Stimulated activated CD4-positive, alpha-beta T cell treated with anti-CD3 and anti-CD28 coated beads, Interleukin-1b, Interleukin-23, amount 100 ng/mL, for 48 hours (primary cell): Measurements from ENCODE around the gene NAV2.
"Not testable (repeated sequence)": the region's sequence is repeated elsewhere in the genome, so short reads cannot be mapped to it uniquely, and the experiment has no call there.

Experiments
- DNase-seq: peaks from one replicate; pipeline ENCODE4 v3.0.0-alpha.2; 2020

NAV2 gene

DNA sequence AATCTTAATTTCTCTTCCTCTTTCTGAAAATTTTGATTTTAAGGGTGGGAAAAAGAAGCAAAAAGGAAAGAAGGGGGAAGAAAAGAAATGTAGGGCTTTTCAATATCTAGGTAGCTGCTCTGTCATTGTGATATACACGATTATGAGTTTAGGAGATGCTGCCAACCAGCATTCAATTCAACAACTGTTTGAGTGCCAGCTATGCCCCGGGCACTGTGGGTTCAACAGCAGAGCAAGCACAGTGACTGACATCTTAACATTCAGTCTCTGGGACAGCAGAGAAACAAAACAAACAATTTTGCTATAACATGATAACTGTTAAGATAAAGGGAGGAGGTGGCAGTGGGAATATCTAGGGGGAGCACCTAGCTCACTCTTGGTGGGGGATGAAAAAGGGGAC, 356.1 kb downstream of the NAV2 start:
- no peak for DNase-seq

DNA sequence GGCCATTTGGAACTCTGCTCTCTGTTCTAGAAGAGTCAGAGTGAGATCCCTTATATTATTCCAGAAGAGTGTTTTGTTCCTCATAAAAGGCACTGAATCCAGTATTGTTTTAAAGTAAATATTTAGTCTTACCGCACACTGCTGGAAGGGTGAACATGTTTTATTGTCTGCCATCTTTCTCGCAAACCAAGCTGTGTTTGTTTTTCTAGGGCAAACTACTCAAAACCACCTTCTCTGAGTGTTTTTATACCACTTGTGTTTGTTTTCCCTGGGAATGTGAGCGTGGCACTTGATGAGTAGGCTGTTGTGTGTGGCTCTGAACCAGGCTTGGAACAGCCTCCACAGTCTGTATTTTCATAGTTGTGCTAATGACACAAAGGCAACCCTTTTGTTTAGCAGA, 357.8 kb downstream of the NAV2 start:
- no peak for DNase-seq

DNA sequence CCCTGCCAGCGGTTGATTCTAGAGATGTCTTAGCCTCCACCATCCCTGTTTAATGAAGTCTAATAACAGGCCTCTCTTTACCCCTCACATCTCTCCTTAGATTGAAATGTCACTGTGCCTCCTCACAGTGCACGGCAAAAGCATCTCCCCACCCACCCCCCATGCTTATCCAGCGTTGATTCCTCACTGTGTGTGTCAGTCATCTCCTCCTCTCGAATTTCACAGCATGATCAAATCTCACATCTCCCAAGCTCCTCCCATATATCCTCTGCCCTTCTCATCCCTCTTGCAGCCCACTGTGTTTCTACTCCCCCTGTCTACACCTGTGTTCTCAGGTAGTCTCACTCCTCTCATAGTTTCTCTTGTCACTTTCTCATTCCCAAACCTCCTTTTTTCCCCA, 363.0 kb downstream of the NAV2 start:
- no peak for DNase-seq

DNA sequence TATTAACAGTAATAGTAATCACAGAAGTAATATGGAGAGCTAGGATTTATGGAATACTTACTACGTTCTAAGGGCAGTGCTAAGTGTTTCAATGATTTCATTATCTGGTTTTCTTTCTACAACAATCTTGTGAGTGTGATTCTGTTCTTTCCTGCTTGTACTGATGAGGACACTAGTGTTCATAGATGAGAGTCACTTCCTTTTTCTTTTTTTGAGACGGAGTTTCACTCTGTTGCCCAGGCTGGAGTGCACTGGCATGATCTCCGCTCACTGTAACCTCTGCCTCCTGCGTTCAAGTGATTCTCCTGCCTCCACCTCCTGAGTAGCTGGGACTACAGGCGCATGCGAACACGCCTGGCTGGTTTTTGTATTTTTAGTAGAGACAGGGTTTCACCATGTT, 366.2 kb downstream of the NAV2 start:
- no peak for DNase-seq

DNA sequence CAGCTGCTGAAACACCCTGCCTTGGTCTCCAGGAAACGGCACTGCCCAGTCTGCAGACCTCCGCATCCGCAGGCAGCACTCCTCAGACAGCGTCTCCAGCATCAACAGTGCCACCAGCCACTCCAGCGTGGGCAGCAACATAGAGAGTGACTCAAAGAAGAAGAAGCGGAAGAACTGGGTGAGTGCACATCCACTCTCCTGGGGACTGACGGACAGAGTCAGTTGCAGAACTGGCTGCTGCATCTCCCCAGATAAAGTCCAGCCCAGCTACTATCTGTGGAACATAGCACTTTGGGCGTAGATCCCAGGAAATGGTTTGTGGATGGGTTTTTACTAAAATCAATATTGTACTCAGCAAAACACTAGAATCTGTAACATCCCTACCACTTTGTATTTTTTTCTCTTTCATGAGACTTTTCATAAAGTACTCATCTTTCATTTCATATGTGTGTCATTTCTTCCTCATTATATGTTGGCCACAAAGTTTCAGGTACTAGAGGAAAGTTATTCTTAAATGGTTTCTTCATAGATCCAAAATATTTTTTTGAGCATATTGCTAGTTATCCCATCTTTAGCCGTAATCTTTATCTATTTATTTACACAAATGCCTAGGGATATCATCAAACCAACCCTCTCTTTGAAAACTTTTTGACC, 367.5 kb downstream of the NAV2 start:
- DNase-seq, result no peak

DNA sequence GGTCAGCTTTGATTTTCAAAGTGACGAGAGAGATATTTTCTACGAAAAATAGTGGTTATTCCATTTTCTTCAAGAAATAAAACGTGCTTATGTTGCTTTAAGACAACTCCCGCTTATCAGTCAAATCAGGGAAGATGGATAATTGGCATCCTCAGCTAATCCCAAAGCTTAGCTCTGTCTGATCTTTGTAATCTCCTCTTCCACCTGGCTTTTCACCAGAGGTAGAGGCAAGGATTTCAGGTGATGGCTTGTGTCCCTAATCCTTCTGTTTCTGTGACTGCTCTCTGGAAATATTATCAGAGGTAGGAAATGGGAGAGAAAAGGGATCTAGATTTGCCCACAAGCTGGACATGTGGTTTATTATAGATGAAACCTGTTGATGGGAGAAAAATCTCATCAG, 368.7 kb downstream of the NAV2 start:
- DNase-seq, result no peak

DNA sequence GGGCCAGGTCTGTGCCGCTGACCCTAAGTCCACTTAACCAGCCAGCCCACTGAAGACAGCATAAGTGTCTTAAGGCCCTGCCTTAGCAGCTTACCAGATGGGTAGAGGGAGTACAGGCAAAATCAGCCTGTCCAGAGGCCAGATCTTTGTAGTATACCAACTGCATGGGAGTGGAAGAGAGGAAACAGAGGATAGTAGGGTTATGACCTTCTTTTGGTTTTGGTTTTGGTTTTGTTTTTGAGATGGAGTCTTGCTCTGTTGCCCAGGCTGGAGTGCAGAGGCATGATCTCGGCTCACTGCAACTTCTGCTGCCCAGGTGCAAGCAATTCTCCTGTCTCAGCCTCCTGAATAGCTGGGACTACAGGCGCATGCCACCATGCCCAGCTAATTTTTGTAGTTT, 371.2 kb downstream of the NAV2 start:
- not testable (repeated sequence) for DNase-seq

DNA sequence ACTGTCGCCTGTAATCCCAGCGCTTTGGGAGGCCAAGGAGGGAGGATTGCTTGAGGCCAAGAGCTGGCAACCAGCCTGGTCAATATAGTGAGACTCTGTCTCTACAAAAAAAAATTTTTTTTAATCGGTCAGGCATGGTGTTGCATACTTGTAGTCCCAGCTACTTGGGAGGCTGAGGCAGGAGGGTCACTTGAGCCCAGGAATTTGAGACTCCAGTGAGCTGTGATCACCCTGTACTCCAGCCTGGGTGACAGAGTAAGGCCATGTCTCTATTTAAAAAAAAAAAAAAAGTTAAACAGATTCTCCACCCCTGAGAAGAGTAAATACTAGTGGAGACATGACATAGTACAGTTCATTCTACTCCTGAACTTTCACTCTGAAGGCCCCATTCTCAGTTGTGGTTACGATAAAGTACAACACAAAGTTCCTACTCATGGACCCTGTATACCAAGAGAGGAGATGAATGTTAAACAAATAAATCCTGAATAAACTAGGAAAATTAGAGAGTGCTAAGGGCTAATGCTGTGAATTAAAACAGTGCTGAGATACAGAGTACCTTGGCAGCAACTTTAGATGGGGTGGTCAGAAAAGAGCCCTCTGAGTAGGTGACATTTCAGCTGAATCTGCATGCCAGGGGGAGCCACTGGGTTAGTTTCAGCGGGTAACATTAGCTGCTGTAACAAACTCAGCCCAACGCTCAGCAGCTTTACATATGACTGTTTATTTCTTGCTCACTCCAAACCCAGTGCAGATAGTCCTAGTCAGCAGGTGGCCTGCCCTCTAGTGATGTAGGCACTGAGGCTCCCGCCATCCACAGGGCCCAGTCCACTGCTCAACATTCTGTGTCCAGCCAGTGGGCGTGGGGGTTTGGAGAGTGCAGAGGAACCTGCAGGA, 372.5 kb downstream of the NAV2 start:
- no peak for DNase-seq

DNA sequence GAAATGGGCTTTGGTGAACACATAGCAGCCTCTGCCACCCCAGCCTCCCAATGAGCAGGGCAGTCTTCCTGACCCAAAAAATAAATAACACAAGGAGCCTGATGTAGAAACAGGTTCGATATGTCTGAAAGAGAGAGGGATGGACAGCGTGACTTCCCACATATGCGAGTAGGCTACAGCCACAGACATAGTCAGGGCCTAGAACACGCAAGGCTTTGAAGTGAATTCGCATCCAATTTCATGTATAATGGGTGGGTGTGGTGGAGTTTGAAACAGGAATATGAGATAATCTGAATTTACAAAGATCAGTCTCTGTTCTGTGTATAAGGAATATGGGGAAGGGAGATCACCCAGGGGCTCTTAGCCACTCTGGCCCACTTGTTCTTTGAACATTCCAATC, 373.3 kb downstream of the NAV2 start:
- DNase-seq, result no peak

DNA sequence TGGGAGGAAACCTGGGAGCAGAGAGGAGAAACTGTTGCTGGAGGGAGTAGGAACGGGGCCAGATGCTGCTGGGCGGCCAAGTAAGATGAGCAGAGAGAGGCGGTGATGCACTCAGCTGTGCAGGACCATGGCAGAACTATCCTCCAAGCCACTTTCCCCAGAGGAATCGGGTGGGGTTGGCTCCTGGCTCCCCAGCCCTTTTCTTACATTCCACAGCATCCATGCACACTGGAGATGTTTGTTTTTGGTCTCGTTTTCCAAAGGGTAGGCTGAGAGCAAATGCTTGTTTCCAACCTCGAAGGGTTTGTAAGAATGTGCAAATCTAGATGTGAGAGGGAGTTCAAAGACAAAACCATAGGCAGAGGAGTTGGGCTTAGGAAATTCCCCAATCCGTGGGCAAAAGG, 374.5 kb downstream of the NAV2 start:
- no peak for DNase-seq

DNA sequence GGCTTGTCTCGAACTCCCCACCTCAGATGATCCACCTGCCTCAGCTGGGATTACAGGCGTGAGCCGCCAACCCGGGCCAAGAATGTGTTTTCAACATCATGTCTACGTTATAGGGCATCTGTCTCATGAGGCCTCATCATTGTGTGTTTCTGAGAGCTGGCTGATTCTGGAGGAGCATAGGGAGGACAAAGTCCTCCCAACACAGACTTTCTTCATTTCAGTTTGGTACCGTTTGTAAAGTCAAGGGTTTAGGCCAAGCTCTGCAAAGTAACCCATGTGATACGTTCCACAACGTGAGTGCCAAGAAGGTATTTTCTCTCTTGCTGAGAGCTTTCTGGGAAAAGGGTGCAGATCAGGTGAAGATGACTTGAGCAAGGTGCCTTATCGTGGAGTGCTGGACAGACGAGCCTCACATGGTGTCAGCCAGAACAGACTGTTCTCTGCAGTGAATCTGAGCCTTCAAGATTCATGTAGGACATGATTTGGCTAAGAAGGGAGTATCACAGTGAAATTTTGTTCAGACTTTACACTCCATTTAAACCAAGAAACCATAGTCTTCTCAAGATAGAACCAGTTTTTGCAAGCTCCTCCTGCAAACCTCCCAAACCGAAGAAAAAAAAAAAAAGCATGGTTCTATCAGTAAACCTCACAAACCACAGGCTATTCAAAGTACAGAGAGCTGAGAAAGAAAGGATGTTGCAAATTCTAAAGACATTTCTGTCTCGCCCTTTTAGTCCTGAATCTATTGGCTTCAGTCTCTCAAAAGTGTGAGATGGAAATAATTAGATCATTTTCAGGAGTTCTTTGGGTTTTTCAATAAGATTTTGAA, 376.0 kb downstream of the NAV2 start:
- DNase-seq, result no peak

DNA sequence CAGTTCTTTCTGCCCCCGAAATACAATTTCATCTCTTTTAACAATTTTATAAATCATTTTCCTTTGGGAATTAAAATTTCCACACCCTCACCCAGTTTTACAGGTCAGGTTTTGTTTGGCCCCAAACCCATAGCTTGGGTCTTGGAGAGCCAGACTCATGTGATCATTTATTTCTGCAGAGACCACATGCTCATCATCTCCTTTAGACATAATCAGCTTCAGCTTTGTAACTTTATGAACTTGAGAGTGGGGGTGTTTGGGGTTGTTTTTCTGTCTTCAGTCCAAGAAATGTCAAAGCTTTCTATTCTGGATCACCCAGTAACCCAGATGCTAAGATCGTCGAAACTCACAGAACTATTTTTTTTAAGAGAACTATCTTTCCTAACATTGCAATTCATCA, 376.7 kb downstream of the NAV2 start:
- no peak for DNase-seq

DNA sequence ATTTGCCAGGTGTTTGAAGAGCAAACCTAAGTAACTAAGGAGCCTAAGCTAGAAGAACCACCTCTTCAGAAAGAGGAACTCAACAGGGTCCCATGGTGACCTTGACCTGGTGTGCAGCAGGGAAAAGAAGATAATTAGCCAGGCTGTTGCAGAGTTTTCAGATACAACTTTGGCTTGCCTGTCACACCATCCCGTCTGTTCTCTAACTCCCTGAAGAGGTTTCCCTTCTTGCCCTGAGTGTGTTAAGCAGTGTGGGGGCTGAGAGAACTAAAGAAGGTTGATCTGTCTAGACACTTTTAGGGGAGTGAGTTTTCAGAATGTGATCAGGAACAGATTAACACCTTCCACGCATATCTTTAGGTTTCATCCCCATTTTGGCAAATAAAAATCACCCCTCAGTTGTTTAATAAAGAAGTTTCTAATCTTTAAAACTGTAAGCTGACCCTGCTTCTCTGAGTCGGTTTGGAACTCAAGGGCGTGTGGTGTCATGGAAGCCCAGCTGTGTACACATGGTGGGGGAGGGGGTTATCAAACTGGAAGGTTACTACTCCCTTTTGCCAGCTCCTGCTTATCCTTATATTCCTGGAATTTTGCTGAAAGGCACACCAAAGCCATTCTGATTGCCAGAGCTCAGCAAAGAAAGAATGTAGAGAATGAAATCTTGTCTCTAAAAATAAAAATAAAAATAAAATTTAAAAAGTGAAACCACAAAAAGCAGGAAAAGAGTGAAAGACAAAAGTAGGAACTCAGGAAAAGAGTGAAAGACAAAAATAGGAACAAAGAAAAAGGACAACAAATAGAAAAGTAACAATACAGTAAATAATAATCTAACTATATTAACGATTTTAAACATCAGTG, 377.4 kb downstream of the NAV2 start:
- no peak for DNase-seq

DNA sequence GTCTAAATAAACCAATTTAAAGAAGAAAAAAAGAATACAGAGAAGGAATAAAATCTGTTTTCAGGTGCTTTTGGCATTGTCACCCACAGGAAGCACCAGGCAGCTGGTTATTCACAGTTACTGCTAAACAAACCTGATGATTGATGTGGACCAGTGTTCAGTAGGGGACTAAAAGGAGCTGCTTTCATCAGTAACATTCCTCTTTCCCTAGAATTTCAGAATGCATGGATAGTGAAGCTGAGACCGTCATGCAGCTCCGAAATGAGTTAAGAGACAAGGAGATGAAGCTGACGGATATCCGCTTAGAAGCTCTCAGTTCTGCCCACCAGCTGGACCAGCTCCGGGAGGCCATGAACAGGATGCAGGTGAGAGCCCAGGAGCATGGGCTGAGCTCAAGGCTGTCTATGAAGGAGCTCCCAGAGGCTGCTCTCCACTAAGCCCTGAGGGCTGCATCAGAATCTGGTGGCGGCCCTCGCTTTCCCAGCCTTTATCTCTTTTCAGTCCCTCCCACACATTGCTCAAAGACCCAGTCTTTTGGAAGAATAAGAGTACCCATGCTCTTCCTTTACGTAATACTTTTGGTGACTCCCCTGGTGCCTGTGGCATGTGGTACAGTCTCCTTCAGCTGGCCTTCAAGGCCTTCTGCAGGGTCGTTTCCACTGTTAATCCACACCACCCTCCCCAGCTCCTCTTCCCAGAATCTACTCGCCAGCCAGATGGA, 378.2 kb downstream of the NAV2 start:
- no peak for DNase-seq

DNA sequence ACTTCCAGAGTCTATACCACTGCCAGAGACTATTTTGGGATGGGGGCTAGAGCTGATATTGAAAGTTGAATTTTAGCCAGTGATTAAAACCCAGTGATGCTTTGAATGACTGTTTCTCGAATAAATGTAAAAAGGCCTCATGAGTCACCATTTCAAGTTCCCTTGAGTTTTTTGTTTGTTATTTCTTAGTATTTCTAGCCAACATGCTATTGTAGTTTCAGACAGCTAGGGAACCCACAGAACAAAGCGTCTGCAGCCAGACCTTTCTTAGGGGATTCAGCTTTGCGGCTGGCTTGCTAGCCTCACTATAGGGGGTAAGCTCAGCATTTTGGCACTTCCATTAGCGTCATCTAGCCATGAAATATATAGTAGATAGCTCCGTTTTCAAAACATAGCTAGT, 381.1 kb downstream of the NAV2 start:
- DNase-seq, result no peak

DNA sequence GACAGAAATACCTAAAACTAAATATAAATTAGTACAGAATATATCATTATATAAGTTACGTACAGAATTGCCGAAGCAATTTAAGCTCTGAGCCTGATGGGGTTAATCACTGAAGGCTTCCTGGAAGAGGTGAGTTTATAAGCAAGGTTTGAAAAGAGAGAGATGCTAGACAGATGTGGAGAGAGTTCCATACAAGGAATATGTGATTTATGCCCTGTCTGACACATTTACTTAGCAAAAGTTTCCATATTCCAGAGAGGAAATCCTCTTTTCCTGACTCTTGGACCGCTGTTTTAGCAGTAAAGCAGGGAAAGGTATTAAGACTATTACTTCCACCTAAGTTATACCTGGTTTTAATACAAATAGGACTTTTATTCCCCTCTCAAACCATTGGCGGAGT, 382.6 kb downstream of the NAV2 start:
- no peak for DNase-seq

DNA sequence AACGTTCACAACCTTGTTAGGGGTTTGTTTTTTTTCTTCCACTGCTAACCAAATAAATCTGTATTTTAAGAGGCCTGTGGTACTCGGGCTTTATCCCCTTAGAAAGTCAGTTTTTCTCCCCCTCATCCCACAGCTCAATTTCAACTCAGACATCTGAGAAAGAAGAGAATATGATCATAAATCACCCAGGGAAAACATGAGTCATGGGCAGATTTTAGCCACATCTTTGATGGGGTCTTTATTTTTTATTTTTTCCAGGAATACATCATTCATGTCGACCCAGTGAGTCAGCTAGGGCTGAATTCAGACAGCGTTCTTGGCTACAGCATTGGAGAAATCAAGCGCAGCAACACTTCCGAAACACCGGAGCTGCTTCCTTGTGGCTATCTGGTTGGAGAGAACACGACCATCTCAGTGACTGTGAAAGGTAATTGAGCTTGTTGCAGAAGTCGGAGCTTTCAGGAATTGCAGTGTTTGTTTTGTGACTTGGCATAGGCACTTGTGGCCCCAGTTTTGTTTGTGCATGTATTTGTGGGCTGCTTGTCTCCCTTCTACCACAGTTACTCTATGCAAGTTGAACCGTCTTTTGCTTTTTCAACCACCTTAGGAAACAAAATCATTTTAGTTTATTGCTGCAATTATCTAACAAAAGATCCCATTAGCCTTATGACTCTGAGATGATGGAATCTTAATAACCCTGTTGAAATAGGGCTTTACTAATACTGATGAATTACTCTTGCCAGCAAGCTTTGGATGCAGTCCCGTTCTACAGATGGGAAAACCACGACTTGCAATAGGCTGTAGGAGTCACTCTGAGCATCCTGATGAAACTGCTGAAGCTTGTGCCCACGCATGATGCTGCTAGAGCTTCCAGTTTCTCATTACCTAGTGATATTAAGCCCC, 384.9 kb downstream of the NAV2 start:
- no peak for DNase-seq

DNA sequence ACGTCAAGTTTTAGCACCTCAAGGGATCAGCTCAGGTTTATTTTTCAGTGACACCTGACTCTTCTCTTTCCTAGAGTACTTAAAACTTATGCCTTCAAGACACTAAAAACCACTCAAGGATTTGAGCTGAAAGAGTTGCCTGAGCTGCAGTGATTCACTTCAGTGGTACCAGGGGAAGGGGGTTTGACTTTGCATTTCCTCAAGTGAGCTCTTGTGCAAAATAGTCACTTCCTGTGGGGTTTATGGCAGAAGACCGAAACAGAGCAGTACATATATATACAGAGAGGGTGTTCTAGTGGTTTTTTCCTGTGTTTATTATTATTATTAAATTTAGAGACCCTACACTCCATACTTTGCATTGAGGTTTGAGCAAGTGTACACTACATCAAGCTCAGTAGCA, 386.9 kb downstream of the NAV2 start:
- DNase-seq, result no peak

DNA sequence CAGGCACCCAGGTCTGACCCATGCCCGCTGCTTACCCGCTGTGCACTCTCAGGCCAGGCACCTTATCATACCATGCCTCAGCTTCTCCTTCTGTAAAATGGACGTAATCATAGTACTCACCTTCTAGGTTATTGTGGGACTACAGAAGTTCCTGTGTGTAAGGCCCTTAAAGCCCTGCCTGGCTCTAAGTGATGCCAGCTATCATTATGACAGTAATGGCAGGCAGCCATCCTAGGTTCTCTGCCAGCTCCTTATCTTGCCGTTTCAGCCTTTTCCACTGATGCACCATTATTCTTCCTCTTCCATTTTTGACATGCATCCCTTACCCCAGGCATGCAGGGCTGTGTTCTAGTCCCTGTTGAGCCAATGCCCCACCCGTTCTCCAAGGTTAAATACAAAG, 389.8 kb downstream of the NAV2 start:
- no peak for DNase-seq

DNA sequence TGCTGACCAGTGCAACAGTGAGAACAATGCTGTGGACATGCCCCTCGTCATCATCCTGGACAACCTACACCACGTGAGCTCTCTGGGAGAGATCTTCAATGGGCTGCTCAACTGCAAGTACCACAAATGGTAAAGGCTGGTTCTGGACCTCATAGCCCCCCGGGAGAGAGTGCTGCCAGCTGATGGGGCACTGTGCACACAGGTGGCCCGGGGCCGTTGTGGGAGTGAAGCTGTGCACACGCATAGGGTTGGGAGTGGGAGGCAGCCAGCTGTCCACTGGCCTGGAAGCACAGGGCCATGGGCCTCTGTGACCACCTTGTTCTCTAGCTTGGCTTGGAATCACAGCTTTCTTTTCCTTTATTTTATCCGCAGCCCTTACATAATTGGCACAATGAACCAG, 390.6 kb downstream of the NAV2 start:
- no peak for DNase-seq

DNA sequence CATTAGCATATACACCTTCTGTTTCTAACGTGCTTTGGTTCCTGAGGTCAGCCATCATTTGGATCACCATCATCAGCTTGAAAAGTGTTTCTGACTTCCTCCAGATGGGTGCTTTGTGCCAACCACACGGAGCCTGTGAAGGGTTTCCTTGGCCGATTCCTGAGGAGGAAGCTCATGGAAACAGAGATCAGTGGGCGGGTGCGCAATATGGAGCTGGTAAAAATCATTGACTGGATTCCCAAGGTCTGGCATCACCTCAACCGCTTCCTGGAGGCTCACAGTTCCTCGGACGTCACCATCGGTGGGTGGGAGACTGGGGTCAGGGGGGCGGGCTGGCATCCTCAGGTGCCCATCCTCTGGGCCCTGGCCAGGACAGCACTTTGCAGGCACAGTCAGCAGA, 392.8 kb downstream of the NAV2 start:
- no peak for DNase-seq
